ENCODE measurements around the gene CDKAL1.
"Not testable (repeated sequence)": the region's sequence is repeated elsewhere in the genome, so short reads cannot be mapped to it uniquely, and the experiment has no call there.

CDKAL1 gene

DNA sequence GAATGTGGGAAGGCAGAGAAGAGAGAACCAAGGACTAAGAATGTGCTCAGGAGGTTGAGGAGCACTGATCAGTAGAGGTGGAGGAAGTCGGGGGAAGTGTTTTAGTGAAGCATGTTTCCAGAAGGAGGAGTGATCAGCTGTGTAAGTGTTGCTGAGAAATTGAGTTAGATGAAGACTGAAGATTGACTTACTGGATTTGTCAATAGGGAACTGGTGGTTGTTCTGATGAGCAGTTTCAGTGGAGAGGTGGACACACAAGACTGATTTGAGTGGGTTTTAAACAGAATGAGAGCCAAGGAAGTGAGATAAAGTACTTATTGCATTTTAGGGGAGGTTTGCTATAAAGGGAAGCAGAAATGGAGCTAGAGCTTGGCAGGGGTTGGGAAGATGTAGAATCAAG lies 182.6 kb downstream of the CDKAL1 start:
- TF ChIP-seq CTCF (IDR thresholded peaks at IDR 0.05): no peak
- no peak overlapping the region for H3K27ac ChIP-seq

DNA sequence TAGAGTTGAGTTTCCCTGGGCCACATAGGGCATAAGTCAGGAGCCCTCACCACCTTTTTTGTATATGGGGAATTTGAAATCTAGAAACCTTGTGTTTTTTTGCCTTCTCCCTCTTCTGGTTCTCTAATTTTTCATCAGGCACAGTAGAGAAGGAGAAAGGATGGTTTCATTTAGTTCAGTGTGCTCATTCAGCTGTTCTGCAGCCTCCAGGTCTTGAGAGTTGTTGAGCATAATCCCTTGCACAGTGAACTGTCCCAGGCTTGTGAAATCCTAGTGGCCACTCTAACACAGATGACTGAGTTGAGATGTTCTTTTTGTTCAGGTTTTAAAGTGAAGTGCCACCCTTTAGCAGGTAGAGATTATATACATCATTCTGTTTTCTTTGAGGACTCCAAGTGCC lies 183.5 kb downstream of the CDKAL1 start:
- TF ChIP-seq CTCF (IDR thresholded peaks at IDR 0.05): no peak
- no peak for DNase-seq (ENCODE audit: low spot score)
- Histone ChIP-seq H3K4me3 (no peak overlapping the region), H3K27ac (no peak overlapping the region)

More for the DNA sequence above, 182.6 kb downstream of the CDKAL1 start:
- H3K4me3 ChIP-seq: no peak overlapping the region
- DNase-seq (ENCODE audit: low spot score): no peak

DNA sequence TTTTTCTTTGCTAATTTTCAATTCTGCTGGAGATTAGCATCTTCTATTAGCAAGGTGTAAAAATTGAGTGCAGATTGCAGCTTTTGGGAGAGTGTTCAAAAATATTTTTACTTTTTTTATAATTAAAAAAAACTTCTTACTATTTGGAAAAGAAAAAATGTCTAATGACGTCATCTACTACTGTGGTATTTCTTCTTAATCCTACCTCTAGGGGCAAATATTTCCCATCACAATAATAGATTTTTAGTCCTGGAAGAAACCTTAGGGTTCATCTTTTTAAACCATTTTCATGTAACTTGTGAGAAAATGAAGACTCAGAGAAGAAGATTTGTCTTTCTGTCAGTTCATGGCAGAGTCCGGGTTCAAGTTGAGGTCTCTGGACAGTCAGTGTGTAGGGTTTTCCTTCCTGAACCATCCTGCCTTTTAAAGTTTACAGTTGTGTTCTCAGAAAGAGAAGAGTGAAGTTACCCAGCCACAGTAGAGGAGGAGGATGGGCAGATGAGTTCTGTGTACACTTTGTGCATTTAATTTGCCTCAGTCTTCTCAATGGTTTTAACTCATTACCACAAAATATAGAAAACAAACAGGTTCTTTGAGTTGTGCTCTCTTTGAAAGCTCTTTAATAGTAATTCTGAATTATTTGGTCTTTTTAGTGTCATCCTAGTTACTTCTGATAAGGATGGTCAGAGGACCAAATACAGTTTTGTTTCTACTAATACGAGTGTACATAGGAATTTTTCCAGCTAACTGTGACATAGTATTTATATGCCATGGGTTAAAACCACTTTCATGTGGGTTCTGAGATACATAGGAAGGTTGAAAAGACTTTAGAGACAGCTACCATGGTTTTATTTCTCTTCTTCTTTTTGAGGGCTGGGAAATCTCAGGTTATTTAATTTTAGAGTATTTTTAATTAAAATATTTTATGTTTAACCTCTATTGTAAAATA lies 184.7 kb downstream of the CDKAL1 start:
- no peak overlapping the region for H3K4me3 ChIP-seq
- H3K27ac ChIP-seq: no peak overlapping the region
- no peak for TF ChIP-seq CTCF (IDR thresholded peaks at IDR 0.05)
- DNase-seq (ENCODE audit: low spot score): no peak

GRCh38 chr6:20719980-20720379 lies 185.7 kb downstream of the CDKAL1 start:
- no peak for DNase-seq (ENCODE audit: low spot score)
- no peak for TF ChIP-seq CTCF (IDR thresholded peaks at IDR 0.05)
- no peak overlapping the region for H3K27ac ChIP-seq

DNA sequence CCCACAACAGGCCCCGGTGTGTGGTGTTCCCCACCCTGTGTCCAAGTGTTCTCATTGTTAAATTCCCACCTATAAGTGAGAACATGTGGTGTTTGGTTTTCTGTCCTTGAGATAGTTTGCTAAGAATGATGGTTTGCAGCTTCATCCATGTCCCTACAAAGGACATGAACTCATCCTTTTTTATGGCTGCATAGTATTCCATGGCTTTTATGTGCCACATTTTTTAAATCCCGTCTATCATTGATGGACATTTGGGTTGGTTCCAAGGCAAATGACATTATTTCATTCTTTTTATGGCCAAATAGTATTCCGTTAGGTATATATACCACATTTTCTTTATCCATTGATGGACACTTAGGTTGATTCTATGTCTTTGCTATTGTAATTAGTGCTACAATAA lies 186.9 kb downstream of the CDKAL1 start:
- H3K4me3 ChIP-seq; DNase-seq (ENCODE audit: low spot score); H3K27ac ChIP-seq: not testable (repeated sequence)

More at GRCh38 chr6:20719980-20720379, 185.7 kb downstream of the CDKAL1 start:
- H3K4me3 ChIP-seq: no peak overlapping the region

- no peak overlapping the region for H3K4me3 ChIP-seq
- no peak overlapping the region for H3K27ac ChIP-seq
- no peak for DNase-seq (ENCODE audit: low spot score)
- TF ChIP-seq CTCF (IDR thresholded peaks at IDR 0.05): no peak
Observed at GRCh38 chr6:20722455-20722854, 188.2 kb downstream of the CDKAL1 start.

DNA sequence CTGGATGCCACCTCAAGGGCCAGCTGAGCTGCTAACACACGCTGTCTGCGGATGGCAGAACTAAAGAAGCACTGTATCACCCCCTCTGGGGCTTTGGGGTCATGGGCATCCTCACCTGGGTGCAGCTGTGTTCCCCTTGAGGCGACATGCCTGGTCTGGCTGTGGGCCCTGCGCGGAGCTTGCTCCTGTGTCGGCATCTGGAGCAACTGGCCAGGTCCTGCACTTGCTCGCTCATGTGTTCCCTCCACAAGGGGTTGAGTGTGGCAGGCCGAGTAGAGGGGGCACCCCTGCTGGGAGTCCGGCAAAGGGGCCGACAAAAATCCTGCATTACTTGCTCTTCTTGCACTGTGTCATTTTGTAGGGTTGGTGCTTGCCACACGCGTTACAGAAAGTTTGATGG lies 189.0 kb downstream of the CDKAL1 start:
- TF ChIP-seq CTCF (IDR thresholded peaks at IDR 0.05): no peak
- Histone ChIP-seq H3K4me3 (no peak overlapping the region), H3K27ac (no peak overlapping the region)
- no peak for DNase-seq (ENCODE audit: low spot score)

Measured in coronary artery (tissue), 2 donors.